Type B pancreatic cell (in vitro differentiated cells): Measurements from ENCODE around the gene CENPP. TPM values are rescaled to one million over a fixed set of nuclear protein-coding genes. Genes with fewer than 3 reads are reported as not detected.

Source experiments
- DNase-seq: peaks from one replicate; pipeline ENCODE4 v3.0.0; 2021; ENCODE audit warnings: mixed read lengths; ENCODE audit not compliant: unreplicated experiment; ENCODE audit errors: extremely low spot score
- H3K27ac Mint-ChIP-seq: 2 replicates; pipeline ENCODE4 v1.8.0; 2021; ENCODE audit warnings: mild to moderate bottlenecking, mixed read lengths
- H3K27me3 Mint-ChIP-seq: 2 replicates; pipeline ENCODE4 v1.8.0; 2021; ENCODE audit warnings: mixed read lengths
- H3K36me3 Mint-ChIP-seq: 2 replicates; pipeline ENCODE4 v1.8.0; 2021; ENCODE audit warnings: mixed read lengths
- H3K4me1 Mint-ChIP-seq: one replicate; pipeline ENCODE4 v1.8.0; 2021; ENCODE audit warnings: mixed read lengths; ENCODE audit not compliant: unreplicated experiment
- H3K4me3 Mint-ChIP-seq: 2 replicates; pipeline ENCODE4 v1.8.0; 2021; ENCODE audit warnings: mild to moderate bottlenecking, mixed read lengths
- H3K9me3 Mint-ChIP-seq: 2 replicates; pipeline ENCODE4 v1.8.0; 2021; ENCODE audit warnings: mixed read lengths
- CTCF ChIP-seq: fragments of 200-600 bp; sonication (generic); conservative IDR thresholded peaks from 2 replicates; pipeline ENCODE4 v1.5.0; 2021; ENCODE audit warnings: antibody characterized with exemption, mild to moderate bottlenecking
- total RNA-seq: library from RNA; stranded (reverse); gene quantifications from 2 replicates; pipeline ENCODE4 v1.2.1, GENCODE V29; 2021; ENCODE audit warnings: low replicate concordance

The CENPP gene
- total RNA-seq, 1 donor from 2014 or later = 7.6 TPM

- peaks cover 5% of the 10 kb centered on the region for H3K9me3 Mint-ChIP-seq
- H3K4me3 Mint-ChIP-seq = no peak overlapping the region
- no peaks in the 10 kb centered on the region for H3K27me3 Mint-ChIP-seq
- peaks cover 6% of the 10 kb centered on the region for H3K36me3 Mint-ChIP-seq
- TF ChIP-seq CTCF = no peak
- no peak overlapping the region for H3K27ac Mint-ChIP-seq
- no peak for DNase-seq
- H3K4me1 Mint-ChIP-seq = no peaks in the 10 kb centered on the region
Measured at GRCh38 chr9:92360083-92360482, 34.3 kb downstream of the CENPP start.

- TF ChIP-seq CTCF = no peak
- Mint-ChIP-seq H3K9me3 (no peaks in the 10 kb centered on the region), H3K27ac (no peak overlapping the region), H3K36me3 (no peaks in the 10 kb centered on the region), H3K27me3 (no peaks in the 10 kb centered on the region), H3K4me1 (no peaks in the 10 kb centered on the region), H3K4me3 (no peak overlapping the region)
- DNase-seq = no peak
Measured at GRCh38 chr9:92369075-92369474, 43.3 kb downstream of the CENPP start.

- Mint-ChIP-seq H3K9me3 (peaks cover 12% of the 10 kb centered on the region), H3K27me3 (no peaks in the 10 kb centered on the region), H3K4me3 (no peak overlapping the region), H3K4me1 (no peaks in the 10 kb centered on the region), H3K36me3 (peaks cover 9% of the 10 kb centered on the region), H3K27ac (no peak overlapping the region)
- no peak for TF ChIP-seq CTCF
- DNase-seq = no peak
Measured at GRCh38 chr9:92373167-92373566, 47.4 kb downstream of the CENPP start.

GRCh38 chr9:92377876-92378275 lies 52.1 kb downstream of the CENPP start:
- Mint-ChIP-seq H3K27ac (no peak overlapping the region), H3K27me3 (no peaks in the 10 kb centered on the region)
- no peak for DNase-seq

GRCh38 chr9:92378865-92379560 lies 53.3 kb downstream of the CENPP start:
- no peak for DNase-seq
- Mint-ChIP-seq H3K27me3 (no peaks in the 10 kb centered on the region), H3K4me1 (peaks cover 3% of the 10 kb centered on the region), H3K4me3 (no peak overlapping the region), H3K27ac (no peak overlapping the region), H3K36me3 (peaks cover 9% of the 10 kb centered on the region), H3K9me3 (peaks cover 12% of the 10 kb centered on the region)
- no peak for TF ChIP-seq CTCF

More at GRCh38 chr9:92377876-92378275, 52.1 kb downstream of the CENPP start:
- TF ChIP-seq CTCF = no peak
- H3K4me1 Mint-ChIP-seq = peaks cover 3% of the 10 kb centered on the region
- H3K36me3 Mint-ChIP-seq = peaks cover 9% of the 10 kb centered on the region
- no peak overlapping the region for H3K4me3 Mint-ChIP-seq
- H3K9me3 Mint-ChIP-seq = peaks cover 12% of the 10 kb centered on the region
